ENCODE results near the gene ZC3H12D. TPM values are rescaled to one million over a fixed set of nuclear protein-coding genes. Genes with fewer than 3 reads are reported as not detected.

Gene ZC3H12D
- total RNA-seq, 6 donors from 2014 or later = 1.4 to 5.7 (median 2.6) TPM

DNA sequence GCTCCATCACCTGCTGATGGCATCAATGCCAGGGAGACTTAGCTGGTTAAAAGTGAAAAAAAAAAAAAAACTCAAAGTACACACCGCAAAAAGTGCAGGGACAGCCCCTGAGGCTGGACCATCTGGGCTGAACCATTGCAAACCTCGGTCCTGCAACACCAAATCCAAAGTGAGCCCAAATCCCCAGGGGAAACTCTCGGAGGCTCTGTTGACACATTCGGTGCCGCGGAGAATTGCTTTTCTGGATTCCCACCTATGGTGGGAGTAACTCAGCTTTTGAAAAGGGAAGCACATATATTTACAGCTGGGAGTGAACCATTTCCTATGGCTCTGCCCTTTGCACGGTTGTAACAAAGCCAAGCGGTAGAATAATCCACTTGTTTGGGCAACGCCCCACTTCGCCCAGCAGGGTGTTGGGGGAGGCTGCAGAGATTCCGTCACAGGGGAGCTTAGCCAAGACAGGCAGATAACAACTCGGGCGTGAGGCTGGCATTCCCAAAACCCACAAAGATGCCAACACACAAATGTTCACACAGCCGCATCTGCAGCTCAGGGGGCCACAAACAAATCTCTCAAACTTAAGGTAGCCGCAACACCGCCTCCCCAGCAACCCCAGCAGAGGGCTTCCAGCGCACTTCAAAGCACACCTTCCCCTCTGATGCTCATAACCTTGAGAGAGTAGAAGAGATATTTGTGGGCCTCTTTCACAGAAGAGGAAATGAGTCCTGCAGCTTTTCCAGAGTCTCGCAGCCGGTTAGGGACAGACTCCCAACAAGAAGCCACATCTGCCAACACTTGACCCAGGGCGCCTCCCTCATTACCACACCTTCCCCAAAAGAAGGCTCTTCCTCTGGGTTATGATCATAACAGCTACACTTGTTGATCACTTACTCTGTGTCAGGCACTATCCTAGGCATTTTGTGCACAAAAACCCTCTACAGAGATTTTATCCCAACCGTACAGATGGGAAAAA, 11.4 kb downstream of the ZC3H12D start:
- Histone ChIP-seq H3K27me3 (no peaks in the 10 kb centered on the region), H3K36me3 (no peaks in the 10 kb centered on the region), H3K4me3 (no peak overlapping the region), H3K4me1 (peaks cover 0 to 14% (median 7%) of the 10 kb centered on the region in 4 donors), H3K27ac (no peak overlapping the region), H3K9me3 (no peaks in the 10 kb centered on the region)
- DNase-seq (no peak), ATAC-seq (ENCODE audit: low FRiP score in 2 of 2) (peak in 1 of 2 donors; percentile 38)
- peak in 1 of 2 donors; percentile 13 for TF ChIP-seq POLR2AphosphoS5 (IDR thresholded peaks at IDR 0.05)
- TF ChIP-seq POLR2A (IDR thresholded peaks at IDR 0.05) = no peak
- TF ChIP-seq, protein P1, sequence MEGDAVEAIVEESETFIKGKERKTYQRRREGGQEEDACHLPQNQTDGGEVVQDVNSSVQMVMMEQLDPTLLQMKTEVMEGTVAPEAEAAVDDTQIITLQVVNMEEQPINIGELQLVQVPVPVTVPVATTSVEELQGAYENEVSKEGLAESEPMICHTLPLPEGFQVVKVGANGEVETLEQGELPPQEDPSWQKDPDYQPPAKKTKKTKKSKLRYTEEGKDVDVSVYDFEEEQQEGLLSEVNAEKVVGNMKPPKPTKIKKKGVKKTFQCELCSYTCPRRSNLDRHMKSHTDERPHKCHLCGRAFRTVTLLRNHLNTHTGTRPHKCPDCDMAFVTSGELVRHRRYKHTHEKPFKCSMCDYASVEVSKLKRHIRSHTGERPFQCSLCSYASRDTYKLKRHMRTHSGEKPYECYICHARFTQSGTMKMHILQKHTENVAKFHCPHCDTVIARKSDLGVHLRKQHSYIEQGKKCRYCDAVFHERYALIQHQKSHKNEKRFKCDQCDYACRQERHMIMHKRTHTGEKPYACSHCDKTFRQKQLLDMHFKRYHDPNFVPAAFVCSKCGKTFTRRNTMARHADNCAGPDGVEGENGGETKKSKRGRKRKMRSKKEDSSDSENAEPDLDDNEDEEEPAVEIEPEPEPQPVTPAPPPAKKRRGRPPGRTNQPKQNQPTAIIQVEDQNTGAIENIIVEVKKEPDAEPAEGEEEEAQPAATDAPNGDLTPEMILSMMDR (IDR thresholded peaks at IDR 0.05) = peak in 1 of 6 experiments; percentile 18
- no peak for TF ChIP-seq EP300 (IDR thresholded peaks at IDR 0.05)
- 49 to 61% methylated on average over 21 of the region's 21 CpGs for WGBS, 2 donors

DNA sequence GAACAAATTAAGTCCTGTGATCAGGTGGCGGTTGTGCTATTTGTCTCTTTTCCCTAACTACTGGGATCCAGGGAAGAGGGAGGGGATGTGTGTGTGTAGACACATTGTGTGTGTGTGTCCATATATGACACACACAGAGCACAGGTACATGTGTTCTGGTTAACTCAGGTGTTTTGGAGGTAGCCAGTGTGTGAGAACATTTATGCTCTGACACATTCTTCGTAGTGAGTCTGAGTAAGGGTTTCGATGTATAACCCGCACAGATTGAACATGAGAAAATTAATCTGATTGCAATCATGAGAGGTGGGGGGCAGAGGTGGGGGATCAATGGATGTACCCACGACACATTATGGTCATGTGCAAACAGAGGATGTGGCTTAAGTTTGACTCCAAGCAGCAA, 12.6 kb downstream of the ZC3H12D start:
- TF ChIP-seq, protein P1 (IDR thresholded peaks at IDR 0.05) = no peak
- no peak for TF ChIP-seq POLR2AphosphoS5 (IDR thresholded peaks at IDR 0.05)
- no peak for TF ChIP-seq EP300 (IDR thresholded peaks at IDR 0.05)
- no peak for TF ChIP-seq POLR2A (IDR thresholded peaks at IDR 0.05)

DNA sequence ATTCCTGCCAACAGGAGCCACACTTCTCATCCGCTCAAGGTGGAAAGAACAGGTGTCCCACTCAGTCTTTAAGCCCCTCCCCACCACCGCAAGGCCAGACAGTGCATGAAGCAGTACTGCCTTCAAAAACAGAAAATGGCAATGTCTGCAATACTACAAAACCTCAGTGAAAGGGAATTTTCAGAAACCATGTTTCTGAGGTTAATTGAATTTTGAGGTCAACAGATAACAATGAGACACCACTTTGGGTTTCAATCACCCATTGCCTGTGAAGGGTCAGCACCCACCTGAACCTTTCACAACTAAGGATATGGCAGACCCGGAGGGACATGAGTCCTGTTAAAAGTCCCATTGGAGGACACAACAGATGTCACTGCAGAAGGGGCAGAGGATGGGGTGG, 13.0 kb downstream of the ZC3H12D start:
- peaks cover 0 to 14% (median 7%) of the 10 kb centered on the region in 4 donors for H3K4me1 ChIP-seq
- ATAC-seq (ENCODE audit: low FRiP score in 2 of 2) (no peak), DNase-seq (no peak)
- no peaks in the 10 kb centered on the region for H3K36me3 ChIP-seq
- H3K9me3 ChIP-seq = no peaks in the 10 kb centered on the region
- TF ChIP-seq, protein P1 (IDR thresholded peaks at IDR 0.05) = no peak
- TF ChIP-seq EP300 (IDR thresholded peaks at IDR 0.05) (no peak), POLR2A (IDR thresholded peaks at IDR 0.05) (no peak), POLR2AphosphoS5 (IDR thresholded peaks at IDR 0.05) (no peak)
- H3K27me3 ChIP-seq = no peaks in the 10 kb centered on the region
- H3K4me3 ChIP-seq = no peak overlapping the region
- H3K27ac ChIP-seq = no peak overlapping the region
- 68 to 83% methylated on average over 3 of the region's 3 CpGs for WGBS, 2 donors

More for the DNA sequence above, 12.6 kb downstream of the ZC3H12D start:
- ATAC-seq (ENCODE audit: low FRiP score in 2 of 2) (no peak), DNase-seq (no peak)
- WGBS, 2 donors = 89 to 96% methylated on average over 5 of the region's 5 CpGs
- no peak overlapping the region for H3K4me3 ChIP-seq
- peaks cover 0 to 14% (median 7%) of the 10 kb centered on the region in 4 donors for H3K4me1 ChIP-seq
- no peaks in the 10 kb centered on the region for H3K36me3 ChIP-seq
- H3K9me3 ChIP-seq = no peaks in the 10 kb centered on the region
- no peak overlapping the region for H3K27ac ChIP-seq
- no peaks in the 10 kb centered on the region for H3K27me3 ChIP-seq

DNA sequence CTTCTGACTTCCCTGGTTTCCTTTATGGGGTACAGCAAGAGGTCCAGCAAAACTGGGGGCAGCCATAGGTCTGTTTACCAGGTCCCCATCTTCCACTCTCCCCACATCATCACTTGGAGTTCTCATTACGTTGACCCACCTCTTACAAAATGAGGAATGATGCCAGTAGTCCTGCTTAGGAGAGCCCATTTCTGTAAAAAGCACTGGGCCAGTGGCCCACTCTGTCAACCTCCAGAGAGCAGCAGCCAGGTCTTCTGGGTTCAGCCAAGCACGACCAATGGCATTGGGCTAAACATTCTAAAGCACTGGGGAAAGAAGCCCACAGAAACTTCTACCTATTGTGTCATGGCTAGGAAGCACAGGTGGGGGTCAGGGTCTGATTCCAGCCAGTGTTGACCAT, 13.9 kb downstream of the ZC3H12D start:
- DNase-seq (no peak), ATAC-seq (ENCODE audit: low FRiP score in 2 of 2) (no peak)
- no peak for TF ChIP-seq EP300 (IDR thresholded peaks at IDR 0.05)
- TF ChIP-seq POLR2AphosphoS5 (IDR thresholded peaks at IDR 0.05) = no peak
- no peak for TF ChIP-seq POLR2A (IDR thresholded peaks at IDR 0.05)
- TF ChIP-seq, protein P1 (IDR thresholded peaks at IDR 0.05) = no peak
- Histone ChIP-seq H3K4me1 (peaks cover 0 to 14% (median 7%) of the 10 kb centered on the region in 4 donors), H3K9me3 (no peaks in the 10 kb centered on the region), H3K36me3 (no peaks in the 10 kb centered on the region), H3K27me3 (no peaks in the 10 kb centered on the region), H3K27ac (no peak overlapping the region), H3K4me3 (no peak overlapping the region)
- WGBS, 2 donors = 100% methylated on average over 2 of the region's 2 CpGs

Measured in upper lobe of left lung (tissue), 6 donors.